ENCODE data around the gene DDX1. TPM values are rescaled to one million over a fixed set of nuclear protein-coding genes. Genes with fewer than 3 reads are reported as not detected.

DDX1 gene
- total and polyA plus RNA-seq, 2 donors from 2014 or later, result 84.0 to 90.0 TPM

DNA sequence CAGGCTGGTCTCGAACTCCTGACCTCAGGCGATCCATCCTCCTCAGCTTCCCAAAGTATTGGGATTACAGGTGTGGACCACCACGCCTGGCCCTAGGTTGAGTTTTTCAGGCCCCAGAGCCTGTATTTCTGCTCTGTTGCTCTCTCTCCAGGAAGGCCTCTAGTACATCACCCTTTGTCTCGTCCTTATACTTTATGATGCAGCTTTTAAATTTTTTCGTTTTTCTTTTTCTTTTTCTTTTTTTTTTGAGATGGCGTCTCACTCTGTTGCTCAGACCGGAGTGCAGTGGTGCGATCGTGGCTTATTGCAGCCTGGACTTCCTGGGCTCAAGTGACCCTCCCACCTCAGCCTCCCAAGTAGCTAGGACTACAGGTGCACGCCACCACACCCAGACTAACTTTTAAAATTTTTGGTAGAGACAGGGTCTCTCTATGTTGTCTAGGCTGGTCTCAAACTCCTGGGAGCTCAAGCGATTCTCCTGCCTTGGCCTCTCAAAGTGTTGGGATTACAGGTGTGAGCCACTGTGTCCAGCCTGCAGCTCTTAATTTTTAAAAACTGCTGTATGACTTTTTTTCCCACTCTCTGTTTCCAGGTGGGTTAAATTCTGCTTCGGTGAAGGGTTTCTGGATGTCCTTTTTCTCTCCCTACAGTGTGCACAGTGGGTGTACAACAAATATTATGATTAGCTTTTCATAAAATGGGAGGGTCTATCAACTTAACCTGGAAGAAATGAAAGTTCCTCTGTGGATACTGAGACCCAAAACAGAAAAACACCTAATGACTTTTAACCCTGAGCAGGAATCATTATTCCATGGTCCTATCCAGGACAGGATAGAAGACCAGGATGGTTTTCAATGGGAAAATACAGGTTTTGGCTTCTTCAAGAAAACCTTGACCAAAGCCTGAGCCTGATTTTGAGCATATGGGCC, 47.9 kb downstream of the DDX1 start:
- H3K4me1 ChIP-seq (ENCODE audit: control insufficient read depth in 2 of 3, insufficient read depth in 2 of 3, low read depth in 1 of 3, low read length in 3 of 3), result peaks cover 16 to 22% (median 16%) of the 10 kb centered on the region in 3 donors
- no peak overlapping the region for H3K4me3 ChIP-seq (ENCODE audit: low read length in 3 of 3)
- no peak overlapping the region for H3K27ac ChIP-seq (ENCODE audit: low read depth in 2 of 2, low read length in 2 of 2)
- no peaks in the 10 kb centered on the region for H3K36me3 ChIP-seq (ENCODE audit: control insufficient read depth in 2 of 3, insufficient read depth in 3 of 3, low read length in 3 of 3)
- DNase-seq, result no peak
- no peak overlapping the region for H3K9ac ChIP-seq (ENCODE audit: low read length in 3 of 3)
- no peaks in the 10 kb centered on the region for H3K27me3 ChIP-seq (ENCODE audit: control insufficient read depth, insufficient read depth, low read length)
- TF ChIP-seq, protein P1, sequence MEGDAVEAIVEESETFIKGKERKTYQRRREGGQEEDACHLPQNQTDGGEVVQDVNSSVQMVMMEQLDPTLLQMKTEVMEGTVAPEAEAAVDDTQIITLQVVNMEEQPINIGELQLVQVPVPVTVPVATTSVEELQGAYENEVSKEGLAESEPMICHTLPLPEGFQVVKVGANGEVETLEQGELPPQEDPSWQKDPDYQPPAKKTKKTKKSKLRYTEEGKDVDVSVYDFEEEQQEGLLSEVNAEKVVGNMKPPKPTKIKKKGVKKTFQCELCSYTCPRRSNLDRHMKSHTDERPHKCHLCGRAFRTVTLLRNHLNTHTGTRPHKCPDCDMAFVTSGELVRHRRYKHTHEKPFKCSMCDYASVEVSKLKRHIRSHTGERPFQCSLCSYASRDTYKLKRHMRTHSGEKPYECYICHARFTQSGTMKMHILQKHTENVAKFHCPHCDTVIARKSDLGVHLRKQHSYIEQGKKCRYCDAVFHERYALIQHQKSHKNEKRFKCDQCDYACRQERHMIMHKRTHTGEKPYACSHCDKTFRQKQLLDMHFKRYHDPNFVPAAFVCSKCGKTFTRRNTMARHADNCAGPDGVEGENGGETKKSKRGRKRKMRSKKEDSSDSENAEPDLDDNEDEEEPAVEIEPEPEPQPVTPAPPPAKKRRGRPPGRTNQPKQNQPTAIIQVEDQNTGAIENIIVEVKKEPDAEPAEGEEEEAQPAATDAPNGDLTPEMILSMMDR (IDR thresholded peaks at IDR 0.05; ENCODE audit: borderline replicate concordance, extremely low read depth, insufficient read depth), result no peak
- intact Hi-C loops (cut with DNase I), result no loop called here
- no peaks in the 10 kb centered on the region for H3K9me3 ChIP-seq (ENCODE audit: control insufficient read depth in 2 of 3, insufficient read depth in 1 of 3, low read length in 3 of 3)
- FAIRE-seq, result no peak

GRCh38 chr2:15640261-15640711, 48.6 kb downstream of the DDX1 start:
- peak overlapping the region in 1 of 2 donors; percentile 63 for H3K27ac ChIP-seq (ENCODE audit: low read depth in 2 of 2, low read length in 2 of 2)
- peak in 1 of 5 donors; percentile 49 for DNase-seq
- H3K36me3 ChIP-seq (ENCODE audit: control insufficient read depth in 2 of 3, insufficient read depth in 3 of 3, low read length in 3 of 3), result no peaks in the 10 kb centered on the region
- intact Hi-C loops (cut with DNase I), result no loop called here
- H3K9me3 ChIP-seq (ENCODE audit: control insufficient read depth in 2 of 3, insufficient read depth in 1 of 3, low read length in 3 of 3), result no peaks in the 10 kb centered on the region
- H3K27me3 ChIP-seq (ENCODE audit: control insufficient read depth, insufficient read depth, low read length), result no peaks in the 10 kb centered on the region
- no peak overlapping the region for H3K9ac ChIP-seq (ENCODE audit: low read length in 3 of 3)
- FAIRE-seq, result no peak
- H3K4me1 ChIP-seq (ENCODE audit: control insufficient read depth in 2 of 3, insufficient read depth in 2 of 3, low read depth in 1 of 3, low read length in 3 of 3), result peaks cover 15 to 16% (median 16%) of the 10 kb centered on the region in 3 donors
- TF ChIP-seq, protein P1 (IDR thresholded peaks at IDR 0.05; ENCODE audit: borderline replicate concordance, extremely low read depth, insufficient read depth), result no peak
- no peak overlapping the region for H3K4me3 ChIP-seq (ENCODE audit: low read length in 3 of 3)

DNA sequence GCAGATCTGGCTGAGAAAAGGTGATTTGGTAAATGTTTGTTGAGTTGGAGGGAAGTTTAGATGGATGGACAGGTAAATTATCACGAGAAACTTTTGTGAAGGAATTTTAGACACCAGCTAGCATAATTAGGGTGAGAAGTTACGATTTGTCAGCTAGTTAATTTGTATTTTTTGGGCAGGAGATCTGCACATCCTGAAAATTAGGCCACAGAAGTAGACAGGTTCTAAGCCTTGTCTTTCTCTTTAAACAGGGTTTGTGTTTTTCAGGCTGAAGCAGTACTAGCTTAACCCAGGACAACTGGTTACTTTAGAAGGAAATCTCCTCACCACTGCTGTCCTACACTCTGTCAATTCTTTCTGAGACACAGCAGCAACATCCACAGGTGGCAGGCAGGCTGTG, 49.1 kb downstream of the DDX1 start:
- DNase-seq (no peak), FAIRE-seq (no peak)
- H3K27ac ChIP-seq (ENCODE audit: low read depth in 2 of 2, low read length in 2 of 2), result peak overlapping the region; percentile 19 to 63
- H3K9ac ChIP-seq (ENCODE audit: low read length in 3 of 3), result no peak overlapping the region
- intact Hi-C loops (cut with DNase I), result no loop called here
- H3K4me1 ChIP-seq (ENCODE audit: control insufficient read depth in 2 of 3, insufficient read depth in 2 of 3, low read depth in 1 of 3, low read length in 3 of 3), result peaks cover 12 to 13% (median 13%) of the 10 kb centered on the region in 3 donors
- no peaks in the 10 kb centered on the region for H3K9me3 ChIP-seq (ENCODE audit: control insufficient read depth in 2 of 3, insufficient read depth in 1 of 3, low read length in 3 of 3)
- TF ChIP-seq, protein P1 (IDR thresholded peaks at IDR 0.05; ENCODE audit: borderline replicate concordance, extremely low read depth, insufficient read depth), result no peak
- no peaks in the 10 kb centered on the region for H3K27me3 ChIP-seq (ENCODE audit: control insufficient read depth, insufficient read depth, low read length)
- H3K36me3 ChIP-seq (ENCODE audit: control insufficient read depth in 2 of 3, insufficient read depth in 3 of 3, low read length in 3 of 3), result no peaks in the 10 kb centered on the region
- no peak overlapping the region for H3K4me3 ChIP-seq (ENCODE audit: low read length in 3 of 3)

Data from kidney (tissue), 14 donors.